GM10266 (cell line): ENCODE results near the gene SLC27A1.
"Not testable (repeated sequence)": the region's sequence is repeated elsewhere in the genome, so short reads cannot be mapped to it uniquely, and the experiment has no call there.

Experiments used
- DNase-seq: peaks from one replicate; pipeline ENCODE4 v3.0.0; 2012; ENCODE audit errors: extremely low spot score
- TF ChIP-seq, protein P1 (sequence below): IDR thresholded peaks from 2 replicates; pipeline ENCODE4 v1.5.1; 2012; ENCODE audit warnings: mild to moderate bottlenecking, low read depth; ENCODE audit not compliant: control insufficient read depth, insufficient read depth; ENCODE audit errors: missing control alignments

Gene SLC27A1

GRCh38 chr19:17542042-17542441 lies 71.7 kb downstream of the SLC27A1 start:
- TF ChIP-seq, protein P1, sequence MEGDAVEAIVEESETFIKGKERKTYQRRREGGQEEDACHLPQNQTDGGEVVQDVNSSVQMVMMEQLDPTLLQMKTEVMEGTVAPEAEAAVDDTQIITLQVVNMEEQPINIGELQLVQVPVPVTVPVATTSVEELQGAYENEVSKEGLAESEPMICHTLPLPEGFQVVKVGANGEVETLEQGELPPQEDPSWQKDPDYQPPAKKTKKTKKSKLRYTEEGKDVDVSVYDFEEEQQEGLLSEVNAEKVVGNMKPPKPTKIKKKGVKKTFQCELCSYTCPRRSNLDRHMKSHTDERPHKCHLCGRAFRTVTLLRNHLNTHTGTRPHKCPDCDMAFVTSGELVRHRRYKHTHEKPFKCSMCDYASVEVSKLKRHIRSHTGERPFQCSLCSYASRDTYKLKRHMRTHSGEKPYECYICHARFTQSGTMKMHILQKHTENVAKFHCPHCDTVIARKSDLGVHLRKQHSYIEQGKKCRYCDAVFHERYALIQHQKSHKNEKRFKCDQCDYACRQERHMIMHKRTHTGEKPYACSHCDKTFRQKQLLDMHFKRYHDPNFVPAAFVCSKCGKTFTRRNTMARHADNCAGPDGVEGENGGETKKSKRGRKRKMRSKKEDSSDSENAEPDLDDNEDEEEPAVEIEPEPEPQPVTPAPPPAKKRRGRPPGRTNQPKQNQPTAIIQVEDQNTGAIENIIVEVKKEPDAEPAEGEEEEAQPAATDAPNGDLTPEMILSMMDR, result no peak
- no peak for DNase-seq

DNA sequence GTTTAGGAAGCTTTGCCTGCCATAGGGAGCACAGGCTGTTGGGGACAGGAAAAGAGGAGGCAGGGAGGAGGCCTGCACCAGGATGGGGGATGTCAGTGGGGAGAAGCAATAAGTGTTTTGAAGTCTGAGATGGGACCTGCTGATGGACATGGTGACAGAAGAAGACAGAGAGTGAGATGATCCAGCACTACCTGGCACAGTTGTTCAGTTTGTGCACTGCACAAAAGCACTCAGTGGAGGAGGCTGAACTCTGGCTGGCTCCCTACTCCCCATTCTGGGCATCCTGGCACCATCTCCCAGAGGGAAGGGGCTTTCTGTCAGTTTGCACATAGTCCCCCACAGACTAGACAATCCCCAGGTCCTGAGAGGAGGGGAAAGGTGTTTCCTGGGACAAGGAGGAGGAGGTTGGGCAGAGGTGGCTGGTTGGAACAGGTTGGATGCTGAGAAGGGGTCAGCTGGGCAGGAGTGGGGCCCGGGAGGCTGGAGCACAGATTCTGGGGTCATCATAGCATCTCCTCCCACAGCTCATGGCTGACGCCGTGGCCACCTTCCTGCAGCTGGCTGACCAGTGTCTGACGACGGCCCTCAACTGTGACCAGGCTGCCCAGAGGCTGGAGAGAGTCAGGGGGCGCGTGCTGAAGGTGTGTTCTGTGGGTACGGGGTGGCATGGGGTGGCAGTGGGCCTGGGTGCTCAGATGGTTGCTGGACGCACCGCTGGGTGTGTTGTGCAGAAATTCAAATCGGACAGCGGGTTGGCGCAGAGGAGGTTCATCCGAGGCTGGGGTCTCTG lies 72.7 kb downstream of the SLC27A1 start:
- no peak for DNase-seq
- TF ChIP-seq, protein P1, result no peak

DNA sequence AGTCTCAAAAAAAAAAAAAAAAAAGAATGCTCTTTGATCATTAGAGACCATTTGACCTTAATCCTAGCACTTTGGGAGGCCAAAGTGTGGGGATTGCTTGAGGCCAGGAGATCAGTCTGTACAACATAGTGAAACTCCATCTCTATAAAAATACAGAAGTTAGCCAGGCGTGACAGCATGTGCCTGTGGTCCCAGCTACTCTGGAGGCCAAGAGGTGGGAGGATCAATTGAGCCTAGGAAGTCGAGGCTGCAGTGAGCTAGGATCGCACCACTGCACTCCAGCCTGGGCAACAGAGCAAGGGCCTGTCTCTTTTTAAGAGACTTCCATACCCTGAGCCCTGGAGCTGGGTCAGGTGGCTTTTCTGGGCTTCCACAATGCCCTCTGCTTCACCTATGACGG lies 73.7 kb downstream of the SLC27A1 start:
- TF ChIP-seq, protein P1, result no peak
- DNase-seq, result no peak

- no peak for DNase-seq
- TF ChIP-seq, protein P1, result no peak
Measured at GRCh38 chr19:17544418-17544817, 74.1 kb downstream of the SLC27A1 start.

- TF ChIP-seq, protein P1, result no peak
Measured at GRCh38 chr19:17548145-17548544, 77.8 kb downstream of the SLC27A1 start.

GRCh38 chr19:17549085-17549740 lies 78.9 kb downstream of the SLC27A1 start:
- TF ChIP-seq, protein P1, result no peak
- DNase-seq, result no peak

More at GRCh38 chr19:17548145-17548544, 77.8 kb downstream of the SLC27A1 start:
- DNase-seq, result no peak

GRCh38 chr19:17550076-17550667 lies 79.8 kb downstream of the SLC27A1 start:
- TF ChIP-seq, protein P1, result no peak
- DNase-seq, result no peak

- not testable (repeated sequence) for DNase-seq
Measured at GRCh38 chr19:17552735-17553134, 82.4 kb downstream of the SLC27A1 start.
